ENCODE data around the gene PCSK9. TPM values are rescaled to one million over a fixed set of nuclear protein-coding genes. Genes with fewer than 3 reads are reported as not detected.

Gene PCSK9
- total RNA-seq, 1 donor from 2014 or later, result 23.7 TPM

GRCh38 chr1:54994355-54994990, 44.9 kb upstream of the PCSK9 start:
- Mint-ChIP-seq H3K27me3 (ENCODE audit: low read depth) (peaks cover 57% of the 10 kb centered on the region), H3K4me1 (peaks cover 19% of the 10 kb centered on the region), H3K4me3 (no peak overlapping the region), H3K36me3 (ENCODE audit: low read depth) (no peaks in the 10 kb centered on the region), H3K27ac (ENCODE audit: unreplicated experiment) (no peak overlapping the region), H3K9me3 (no peaks in the 10 kb centered on the region)
- DNase-seq (ENCODE audit: low read depth, low spot score), result no peak
- no peak for TF ChIP-seq CTCF (conservative IDR thresholded peaks at IDR 0.05)

- Mint-ChIP-seq H3K27me3 (ENCODE audit: low read depth) (peaks cover 61% of the 10 kb centered on the region), H3K4me1 (peaks cover 19% of the 10 kb centered on the region), H3K9me3 (no peaks in the 10 kb centered on the region), H3K36me3 (ENCODE audit: low read depth) (no peaks in the 10 kb centered on the region), H3K4me3 (no peak overlapping the region), H3K27ac (ENCODE audit: unreplicated experiment) (no peak overlapping the region)
- DNase-seq (ENCODE audit: low read depth, low spot score), result no peak
- no peak for TF ChIP-seq CTCF (conservative IDR thresholded peaks at IDR 0.05)
Measured at GRCh38 chr1:54995013-54995760, 44.2 kb upstream of the PCSK9 start.

- H3K27ac Mint-ChIP-seq (ENCODE audit: unreplicated experiment), result no peak overlapping the region
- no peaks in the 10 kb centered on the region for H3K9me3 Mint-ChIP-seq
- no peak for DNase-seq (ENCODE audit: low read depth, low spot score)
- H3K4me3 Mint-ChIP-seq, result no peak overlapping the region
- TF ChIP-seq CTCF (conservative IDR thresholded peaks at IDR 0.05), result no peak
- H3K36me3 Mint-ChIP-seq (ENCODE audit: low read depth), result no peaks in the 10 kb centered on the region
- peaks cover 19% of the 10 kb centered on the region for H3K4me1 Mint-ChIP-seq
- H3K27me3 Mint-ChIP-seq (ENCODE audit: low read depth), result peaks cover 61% of the 10 kb centered on the region
Measured at GRCh38 chr1:54995835-54996234, 43.5 kb upstream of the PCSK9 start.

- H3K27ac Mint-ChIP-seq (ENCODE audit: unreplicated experiment), result no peak overlapping the region
- no peaks in the 10 kb centered on the region for H3K36me3 Mint-ChIP-seq (ENCODE audit: low read depth)
- H3K4me1 Mint-ChIP-seq, result peaks cover 19% of the 10 kb centered on the region
- no peaks in the 10 kb centered on the region for H3K9me3 Mint-ChIP-seq
- TF ChIP-seq CTCF (conservative IDR thresholded peaks at IDR 0.05), result peak; percentile 83
- peak; percentile 71 for DNase-seq (ENCODE audit: low read depth, low spot score)
- peaks cover 57% of the 10 kb centered on the region for H3K27me3 Mint-ChIP-seq (ENCODE audit: low read depth)
- no peak overlapping the region for H3K4me3 Mint-ChIP-seq
Measured at GRCh38 chr1:54996359-54996868, 42.9 kb upstream of the PCSK9 start.

- no peak for TF ChIP-seq CTCF (conservative IDR thresholded peaks at IDR 0.05)
- no peaks in the 10 kb centered on the region for H3K36me3 Mint-ChIP-seq (ENCODE audit: low read depth)
- no peak overlapping the region for H3K27ac Mint-ChIP-seq (ENCODE audit: unreplicated experiment)
- DNase-seq (ENCODE audit: low read depth, low spot score), result no peak
- H3K4me1 Mint-ChIP-seq, result peaks cover 19% of the 10 kb centered on the region
- no peak overlapping the region for H3K4me3 Mint-ChIP-seq
- peaks cover 57% of the 10 kb centered on the region for H3K27me3 Mint-ChIP-seq (ENCODE audit: low read depth)
- H3K9me3 Mint-ChIP-seq, result no peaks in the 10 kb centered on the region
Measured at GRCh38 chr1:54996869-54997710, 42.3 kb upstream of the PCSK9 start.
